HCT116 (cell line): Measurements from ENCODE around the gene UBAC2. TPM values are rescaled to one million over a fixed set of nuclear protein-coding genes. Genes with fewer than 3 reads are reported as not detected.

Experiments
- ATAC-seq: fragments of 200-7000 bp; cut with Tn5 transposase; 2 replicates; pipeline ENCODE4 v1.9.1; 2020; ENCODE audit warnings: mild to moderate bottlenecking, moderate library complexity
- BruUV-seq: library from RNA; stranded (reverse); fragments of 400-500 nt; replicated peaks from 2 replicates; lab custom pipeline; 2021; lab: Mats Ljungman, UMichigan
- CTCF ChIA-PET: fragments of 300-600 bp; sonication (Branson Sonifier 250); formaldehyde crosslinking; loops from one replicate; lab custom pipeline; 2021; ENCODE audit warnings: antibody characterized with exemption; lab: Charles Lee
- POLR2A ChIA-PET: fragments of 300-600, 350-600 bp; sonication (Branson Sonifier 250); formaldehyde crosslinking; loops from one replicate; lab custom pipeline; 2021; ENCODE audit warnings: antibody characterized with exemption; lab: Charles Lee
- RAD21 ChIA-PET, 2 experiments: fragments of 300-600 bp; sonication (Branson Sonifier 250); formaldehyde crosslinking; loops; one replicate each; lab custom pipeline; 2023; ENCODE audit warnings: low total read pairs in 2 of 2; ENCODE audit not compliant: uncharacterized antibody in 2 of 2, unreplicated experiment in 2 of 2, low non-redundant PET in 1 of 2; lab: Charles Lee
- DNase-seq: peaks from one replicate; pipeline ENCODE4 v3.0.0-alpha.2; 2010; ENCODE audit warnings: low read depth, low spot score
- H2AFZ ChIP-seq: fragments of 200-600 bp; shearing (Covaris generic), sonication (generic); 2 replicates; pipeline ENCODE4 v1.6.1; 2017; ENCODE audit warnings: low read depth, mixed run types, mixed read lengths, antibody characterized with exemption, low read length; ENCODE audit not compliant: poor library complexity, severe bottlenecking
- H3K27ac ChIP-seq: 2 replicates; pipeline ENCODE4 v1.5.1; 2012; ENCODE audit warnings: low read depth, low read length
- H3K27me3 ChIP-seq: fragments of 200-600 bp; sonication (generic); 2 replicates; pipeline ENCODE4 v1.6.1; 2016; ENCODE audit warnings: mixed run types, low read length, mixed read lengths; ENCODE audit not compliant: insufficient read depth
- H3K36me3 ChIP-seq, 2 experiments: fragments of 200-500 bp in 1 of 2; fragments of 200-600 bp in 1 of 2; sonication (Bioruptor generic) in 1 of 2; sonication (generic) in 1 of 2; 2 replicates each; pipeline versions ENCODE4 v1.5.1 to v1.6.1; 2014 to 2016; ENCODE audit warnings: low read length in 2 of 2, inconsistent platforms in 1 of 2, mixed read lengths in 1 of 2, mixed run types in 1 of 2; ENCODE audit not compliant: insufficient read depth in 2 of 2, control insufficient read depth in 1 of 2
- H3K4me1 ChIP-seq, 2 experiments: fragments of 200-600 bp in 1 of 2; sonication (generic) in 1 of 2; 2 replicates each; pipeline versions ENCODE4 v1.5.1 to v1.6.1; 2012 to 2017; ENCODE audit warnings: low read length in 2 of 2, inconsistent platforms in 1 of 2, mild to moderate bottlenecking in 1 of 2, mixed read lengths in 1 of 2, mixed run types in 1 of 2, moderate library complexity in 1 of 2; ENCODE audit not compliant: insufficient read depth in 2 of 2, control insufficient read depth in 1 of 2
- H3K4me2 ChIP-seq: fragments of 200-600 bp; sonication (generic); 2 replicates; pipeline ENCODE4 v1.6.1; 2017; ENCODE audit warnings: mixed run types, low read length, mixed read lengths
- H3K4me3 ChIP-seq, 2 experiments: fragments of 200-600 bp in 1 of 2; sonication (generic) in 1 of 2; replicated peaks in 1 of 2; 2 replicates each; pipeline ENCODE4 v1.5.1; 2011 to 2016; ENCODE audit warnings: low read length in 2 of 2, control low read depth in 1 of 2, low read depth in 1 of 2, mild to moderate bottlenecking in 1 of 2, mixed read lengths in 1 of 2, mixed run types in 1 of 2
- H3K79me2 ChIP-seq: fragments of 200-600 bp; sonication (generic); 2 replicates; pipeline ENCODE4 v1.6.1; 2017; ENCODE audit warnings: mild to moderate bottlenecking, mixed run types, low read length, moderate library complexity, mixed read lengths; ENCODE audit not compliant: insufficient read depth
- H3K9ac ChIP-seq: fragments of 200-600 bp; sonication (generic); 2 replicates; pipeline ENCODE4 v1.6.1; 2016; ENCODE audit warnings: low read length, mixed read lengths
- H3K9me2 ChIP-seq: fragments of 200-600 bp; sonication (generic), shearing (Covaris generic); 2 replicates; pipeline ENCODE4 v1.6.1; 2017; ENCODE audit warnings: mixed run types, mild to moderate bottlenecking, moderate library complexity; ENCODE audit not compliant: insufficient read depth
- H3K9me3 ChIP-seq, 2 experiments: fragments of 200-500 bp in 1 of 2; fragments of 200-600 bp in 1 of 2; sonication (Bioruptor generic) in 1 of 2; sonication (generic) in 1 of 2; 2 replicates each; pipeline ENCODE4 v1.6.1; 2014 to 2017; ENCODE audit warnings: low read length in 2 of 2, mixed read lengths in 2 of 2, inconsistent platforms in 1 of 2, low read depth in 1 of 2, mild to moderate bottlenecking in 1 of 2, mixed run types in 1 of 2, moderate library complexity in 1 of 2; ENCODE audit not compliant: control insufficient read depth in 1 of 2, insufficient read depth in 1 of 2
- H4K20me1 ChIP-seq: fragments of 200-600 bp; sonication (generic), shearing (Covaris generic); 2 replicates; pipeline ENCODE4 v1.6.1; 2017; ENCODE audit warnings: mixed run types, mild to moderate bottlenecking, moderate library complexity; ENCODE audit not compliant: insufficient read depth
- ATF3 ChIP-seq: IDR thresholded peaks from 2 replicates; pipeline ENCODE4 v1.6.1; 2012
- CBX3 ChIP-seq: IDR thresholded peaks from 2 replicates; pipeline ENCODE4 v1.6.1; 2012; ENCODE audit warnings: low read depth
- CTCF ChIP-seq, 3 experiments: fragments of 200-600 bp in 1 of 3; sonication (generic) in 1 of 3; IDR thresholded peaks in 2 of 3; conservative IDR thresholded peaks in 1 of 3; 2 replicates each; pipeline ENCODE4 v1.5.1; 2012 to 2017; ENCODE audit warnings: low read depth in 2 of 3, low read length in 2 of 3, antibody characterized with exemption in 1 of 3, borderline replicate concordance in 1 of 3, control low read depth in 1 of 3, mild to moderate bottlenecking in 1 of 3, mixed read lengths in 1 of 3, mixed run types in 1 of 3, moderate library complexity in 1 of 3; ENCODE audit not compliant: insufficient read depth in 1 of 3
- EGR1 ChIP-seq: IDR thresholded peaks from 2 replicates; pipeline ENCODE4 v1.6.1; 2012; ENCODE audit warnings: low read depth
- ELF1 ChIP-seq: IDR thresholded peaks from 2 replicates; pipeline ENCODE4 v1.6.1; 2012; ENCODE audit warnings: low read depth, borderline replicate concordance
- EZH2 ChIP-seq: fragments of 200-600 bp; sonication (generic); IDR thresholded peaks from 2 replicates; pipeline ENCODE4 v1.6.1; 2017; ENCODE audit warnings: antibody characterized with exemption, mixed run types
- EZH2phosphoT487 ChIP-seq: fragments of 200-600 bp; IDR thresholded peaks from 2 replicates; pipeline ENCODE4 v1.6.1; 2018; ENCODE audit warnings: antibody characterized with exemption, borderline replicate concordance
- JUND ChIP-seq: IDR thresholded peaks from 2 replicates; pipeline ENCODE4 v1.6.1; 2012
- RAD21 ChIP-seq: IDR thresholded peaks from 2 replicates; pipeline ENCODE4 v1.6.1; 2012; ENCODE audit warnings: low read depth, mild to moderate bottlenecking
- REST ChIP-seq: IDR thresholded peaks from 2 replicates; pipeline ENCODE4 v1.6.1; 2012; ENCODE audit warnings: low read depth
- SIN3A ChIP-seq: IDR thresholded peaks from 2 replicates; pipeline ENCODE4 v1.6.1; 2012; ENCODE audit warnings: low read depth
- SP1 ChIP-seq: IDR thresholded peaks from 2 replicates; pipeline ENCODE4 v1.6.1; 2012; ENCODE audit warnings: low read depth
- TCF7L2 ChIP-seq: IDR thresholded peaks from 2 replicates; pipeline ENCODE4 v1.7.0; 2011; ENCODE audit warnings: borderline replicate concordance, inconsistent platforms; ENCODE audit not compliant: insufficient read depth, insufficient read length; ENCODE audit errors: extremely low read depth
- YY1 ChIP-seq: IDR thresholded peaks from 2 replicates; pipeline ENCODE4 v1.6.1; 2011; ENCODE audit warnings: low read length, low read depth, moderate library complexity, mild to moderate bottlenecking; ENCODE audit not compliant: insufficient replicate concordance; ENCODE audit errors: extremely low read depth
- ZFX ChIP-seq: fragments of 450-650 bp; IDR thresholded peaks from 2 replicates; pipeline ENCODE4 v1.6.1; 2017
- ZNF274 ChIP-seq: fragments of 200-500 bp; sonication (Bioruptor generic); IDR thresholded peaks from 2 replicates; pipeline ENCODE4 v1.6.1; 2014; ENCODE audit warnings: mild to moderate bottlenecking, low read depth, low read length, inconsistent platforms
- intact Hi-C: fragments of 100-400 bp; cut with micrococcal nuclease; formaldehyde crosslinking; loops from 2 replicates; pipeline ENCODE4 v1.10.0; 2022
- total RNA-seq: library from RNA; stranded (reverse); gene quantifications from one replicate; pipeline ENCODE4 v1.2.1, GENCODE V29; 2021; ENCODE audit not compliant: unreplicated experiment

Gene UBAC2
- total RNA-seq, 1 experiment from 2014 or later = 67.4 TPM

GRCh38 chr13:99415014-99415650, 214.5 kb downstream of the UBAC2 start:
- CTCF ChIA-PET = no interaction called here
- Histone ChIP-seq H3K9me3 (no peaks in the 10 kb centered on the region; a peak in 1 of 4 replicates), H3K4me3 (no peak overlapping the region), H3K4me1 (peaks cover 0 to 4% of the 10 kb centered on the region in 2 experiments; a peak in 1 of 4 replicates), H3K4me2 (no peak overlapping the region), H4K20me1 (no peaks in the 10 kb centered on the region), H3K79me2 (no peaks in the 10 kb centered on the region), H3K9ac (no peak overlapping the region), H3K27ac (no peak overlapping the region), H3K27me3 (no peaks in the 10 kb centered on the region), H3K9me2 (no peaks in the 10 kb centered on the region), H2AFZ (no peak overlapping the region), H3K36me3 (no peaks in the 10 kb centered on the region)
- TF ChIP-seq ZNF274 (no peak), CBX3 (no peak), EZH2phosphoT487 (no peak), ZFX (no peak), TCF7L2 (no peak), ATF3 (no peak), EZH2 (no peak), SIN3A (no peak), ELF1 (no peak), CTCF (IDR thresholded peaks at IDR 0.05 in 2 of 3, conservative IDR thresholded peaks at IDR 0.05 in 1 of 3; ENCODE audit: borderline replicate concordance in 1 of 3, insufficient read depth in 1 of 3, low read depth in 2 of 3, low read length in 2 of 3) (no peak), EGR1 (no peak), JUND (no peak), REST (no peak), SP1 (no peak), RAD21 (no peak), YY1 (no peak)
- RAD21 ChIA-PET = no interaction called here
- intact Hi-C loops = no loop called here
- no peak for DNase-seq
- BruUV-seq = no TSS peak
- ATAC-seq = no peak
- POLR2A ChIA-PET = no interaction called here
